Rectal smooth muscle tissue (tissue), 1 donor: ENCODE data around the gene TSC22D4.
"Not testable (repeated sequence)": the region's sequence is repeated elsewhere in the genome, so short reads cannot be mapped to it uniquely, and the experiment has no call there.

Experiments used
- H3K27ac ChIP-seq: one replicate; pipeline ENCODE4 v1.7.0; 2013; ENCODE audit warnings: low read depth, low read length, inconsistent platforms
- H3K27me3 ChIP-seq: one replicate; pipeline ENCODE4 v1.7.0; 2013; ENCODE audit warnings: low read length; ENCODE audit not compliant: control insufficient read depth, insufficient read depth
- H3K36me3 ChIP-seq: one replicate; pipeline ENCODE4 v1.7.0; 2013; ENCODE audit warnings: low read length; ENCODE audit not compliant: control insufficient read depth, insufficient read depth
- H3K4me1 ChIP-seq: one replicate; pipeline ENCODE4 v1.7.0; 2013; ENCODE audit warnings: low read length; ENCODE audit not compliant: control insufficient read depth, insufficient read depth
- H3K4me3 ChIP-seq: one replicate; pipeline ENCODE4 v1.7.0; 2013; ENCODE audit warnings: low read length
- H3K9ac ChIP-seq: one replicate; pipeline ENCODE4 v1.7.0; 2013; ENCODE audit warnings: low read length

TSC22D4 gene

DNA sequence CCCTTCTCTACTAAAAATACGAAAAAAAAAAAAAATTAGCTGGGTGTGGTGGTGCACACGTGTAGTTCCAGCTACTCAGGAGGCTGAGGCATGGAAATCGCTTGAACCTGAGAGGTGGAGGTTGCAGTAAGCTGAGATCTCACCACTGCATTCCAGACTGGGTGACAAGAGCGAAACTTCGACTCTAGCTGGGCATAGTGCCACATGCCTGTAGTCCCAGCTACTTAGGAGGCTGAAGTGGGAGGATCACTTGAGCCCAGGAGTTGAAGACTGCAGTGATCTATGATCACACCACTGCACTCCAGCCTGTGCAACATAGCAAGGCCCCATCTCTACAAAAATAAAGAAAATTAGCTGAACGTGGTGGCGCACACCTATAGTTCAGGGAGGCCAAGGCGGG, 13.7 kb downstream of the TSC22D4 start:
- H3K27ac ChIP-seq, result no peak overlapping the region
- H3K4me3 ChIP-seq, result no peak overlapping the region
- H3K27me3 ChIP-seq, result no peaks in the 10 kb centered on the region
- H3K36me3 ChIP-seq, result peaks cover 4% of the 10 kb centered on the region
- H3K9ac ChIP-seq, result no peak overlapping the region
- H3K4me1 ChIP-seq, result peaks cover 6% of the 10 kb centered on the region

DNA sequence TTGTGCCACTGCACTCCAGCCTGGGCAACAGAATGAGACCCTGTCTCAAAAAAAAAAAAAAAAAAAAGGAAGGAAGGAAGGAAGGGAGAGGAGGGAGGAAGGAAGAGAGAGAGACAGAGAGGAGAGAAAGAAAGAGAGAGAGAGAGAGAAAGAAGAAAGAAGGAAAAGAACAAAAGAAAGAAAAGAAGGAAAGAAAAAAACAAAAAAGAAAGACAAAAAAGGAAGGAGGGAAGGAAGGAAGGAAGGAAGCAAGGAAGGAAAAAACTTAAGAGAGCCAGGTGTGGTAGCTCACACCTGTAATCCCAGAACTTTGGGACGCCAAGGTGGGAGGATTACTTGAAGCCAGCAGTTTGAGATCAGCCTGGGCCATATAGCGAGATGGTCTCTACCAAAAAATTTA, 14.2 kb downstream of the TSC22D4 start:
- no peaks in the 10 kb centered on the region for H3K27me3 ChIP-seq
- peaks cover 4% of the 10 kb centered on the region for H3K36me3 ChIP-seq
- H3K4me1 ChIP-seq, result peaks cover 6% of the 10 kb centered on the region
- no peak overlapping the region for H3K9ac ChIP-seq
- H3K4me3 ChIP-seq, result no peak overlapping the region
- no peak overlapping the region for H3K27ac ChIP-seq

DNA sequence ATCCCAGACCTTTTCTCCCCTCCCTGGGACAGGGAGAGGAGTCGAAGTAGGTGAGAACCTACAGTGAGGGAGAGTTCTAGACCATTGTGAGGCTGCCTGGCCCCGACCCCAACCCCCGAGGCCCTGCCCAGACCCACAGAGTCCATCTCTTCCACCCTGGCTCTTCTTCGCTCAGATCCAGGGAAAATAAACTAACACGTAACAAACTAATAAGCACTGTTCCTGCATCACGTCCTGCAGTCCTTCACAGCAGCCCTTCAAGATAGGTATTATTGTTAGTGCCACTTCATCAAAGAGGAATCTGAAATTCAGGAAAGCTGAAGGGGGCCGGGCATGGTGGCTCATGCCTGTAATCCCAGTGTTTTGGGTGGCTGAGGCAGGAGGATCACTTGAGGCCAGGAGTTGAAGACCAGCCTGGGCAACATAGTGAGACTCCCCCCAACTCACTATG, 14.8 kb downstream of the TSC22D4 start, which contains the start of gene SPACDR:
Gene SPACDR (minus strand): TSS at position 51 of the 451 bp plus-strand sequence. CDS start 235 bp downstream, outside the sequence.
- no peak within 1 kb of the TSS for H3K4me3 ChIP-seq
- H3K27ac ChIP-seq, result no peak within 1 kb of the TSS
- H3K27me3 ChIP-seq, result no peaks in the 10 kb centered on the region
- peaks cover 3% of the 10 kb centered on the region for H3K4me1 ChIP-seq
- H3K36me3 ChIP-seq, result peaks cover 4% of the 10 kb centered on the region
- H3K9ac ChIP-seq, result no peak within 1 kb of the TSS

DNA sequence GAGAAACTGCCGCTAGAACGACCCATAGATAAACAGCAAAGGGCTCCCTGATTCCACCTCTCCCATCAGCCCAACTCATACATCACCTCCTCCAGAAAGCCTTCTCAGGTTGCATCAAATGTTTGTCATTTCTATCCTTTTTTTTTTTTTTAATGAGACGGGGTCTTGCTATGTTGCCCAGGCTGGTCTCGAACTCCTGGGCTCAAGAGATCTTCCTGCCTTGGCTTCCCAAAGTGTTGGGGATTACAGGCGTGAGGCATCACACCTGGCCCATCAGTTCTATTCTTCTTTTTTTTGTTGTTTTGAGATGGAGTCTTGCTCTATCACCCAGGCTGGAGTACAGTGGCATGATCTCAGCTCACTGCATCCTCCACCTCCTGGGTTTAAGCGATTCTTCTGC, 22.0 kb downstream of the TSC22D4 start:
- H3K36me3 ChIP-seq, result no peaks in the 10 kb centered on the region
- no peak overlapping the region for H3K27ac ChIP-seq
- H3K9ac ChIP-seq, result no peak overlapping the region
- no peaks in the 10 kb centered on the region for H3K4me1 ChIP-seq
- no peaks in the 10 kb centered on the region for H3K27me3 ChIP-seq
- H3K4me3 ChIP-seq, result no peak overlapping the region

DNA sequence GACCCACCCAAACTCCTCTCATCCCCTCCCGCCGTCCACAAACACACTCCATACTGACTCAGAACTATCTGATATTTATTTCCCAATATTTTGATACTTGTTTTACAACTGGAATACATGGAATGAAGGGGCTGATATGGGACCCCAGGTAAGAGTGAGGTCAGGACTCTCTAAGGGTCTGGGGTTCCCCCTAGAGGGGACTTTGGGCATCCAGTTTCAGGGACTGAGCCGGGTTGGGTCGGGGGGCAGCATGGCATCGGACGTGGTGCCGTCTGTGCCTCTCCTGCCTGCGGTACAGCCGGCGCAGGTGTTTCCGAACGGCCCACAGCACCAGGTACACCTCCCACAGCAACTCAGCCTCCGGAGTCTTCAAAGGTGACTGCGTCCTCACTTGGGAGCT, 22.5 kb downstream of the TSC22D4 start:
- H3K4me1 ChIP-seq, result no peaks in the 10 kb centered on the region
- H3K36me3 ChIP-seq, result no peaks in the 10 kb centered on the region
- no peak overlapping the region for H3K9ac ChIP-seq
- H3K27ac ChIP-seq, result no peak overlapping the region
- H3K27me3 ChIP-seq, result no peaks in the 10 kb centered on the region
- no peak overlapping the region for H3K4me3 ChIP-seq

DNA sequence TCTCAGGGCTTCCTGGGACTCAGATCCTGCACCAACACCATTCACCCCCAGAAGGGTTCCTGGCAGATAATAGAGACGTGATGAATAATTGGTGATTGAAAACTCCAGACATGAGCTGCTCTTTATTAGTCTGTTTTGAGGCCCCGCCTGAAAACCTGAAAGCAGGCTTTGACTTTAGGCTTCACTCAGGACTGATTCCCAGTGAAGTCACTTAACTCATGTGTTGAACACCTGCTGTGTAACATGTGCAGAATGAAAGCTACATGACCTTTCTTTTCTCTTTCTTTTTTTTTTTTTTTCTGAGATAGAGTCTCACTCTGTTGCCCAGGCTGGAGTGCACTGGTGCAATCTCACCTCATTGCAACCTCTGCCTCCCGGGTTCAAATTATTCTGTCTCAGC, 23.8 kb downstream of the TSC22D4 start:
- Histone ChIP-seq H3K27ac (no peak overlapping the region), H3K36me3 (no peaks in the 10 kb centered on the region), H3K9ac (no peak overlapping the region), H3K4me3 (no peak overlapping the region), H3K27me3 (no peaks in the 10 kb centered on the region), H3K4me1 (no peaks in the 10 kb centered on the region)

DNA sequence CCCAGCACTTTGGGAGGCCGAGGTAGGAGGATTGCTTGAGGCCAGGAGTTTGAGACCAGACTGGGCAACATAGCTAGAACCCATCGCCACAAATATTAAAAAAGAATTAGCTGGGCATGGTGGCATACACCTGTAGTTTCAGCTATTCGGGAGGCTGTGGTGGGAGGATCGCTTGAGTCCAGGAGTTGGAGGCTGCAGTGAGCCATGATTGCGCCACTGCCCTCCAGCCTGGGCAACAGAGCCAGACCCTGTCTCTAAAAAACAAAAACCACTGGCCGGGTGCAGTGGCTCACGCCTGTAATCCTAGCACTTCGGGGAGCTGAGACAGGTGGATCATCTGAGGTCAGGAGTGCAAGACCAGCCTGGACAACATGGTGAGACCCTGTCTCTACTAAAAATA, 25.2 kb downstream of the TSC22D4 start:
- not testable (repeated sequence) for H3K4me3 ChIP-seq, H3K27ac ChIP-seq

DNA sequence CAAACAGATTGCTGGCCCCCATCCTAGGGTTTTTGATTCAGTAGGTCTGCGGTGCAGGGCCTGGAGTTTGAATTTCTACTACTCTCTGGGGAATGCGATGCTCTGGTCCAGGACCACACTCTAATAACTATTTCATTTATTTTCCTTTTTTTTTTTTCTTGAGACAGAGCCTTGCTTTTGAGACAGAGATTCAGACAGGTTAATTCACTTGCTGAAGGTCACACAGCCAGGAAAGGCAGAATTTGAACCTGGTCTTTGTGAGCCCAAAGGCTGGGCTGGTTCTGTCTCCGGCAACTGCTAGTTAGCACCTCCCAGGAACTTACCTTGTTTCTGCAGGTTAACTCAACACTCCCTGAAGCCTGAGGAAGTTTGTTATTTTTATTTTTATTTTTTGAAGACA, 26.5 kb downstream of the TSC22D4 start:
- Histone ChIP-seq H3K4me3 (no peak overlapping the region), H3K27me3 (no peaks in the 10 kb centered on the region), H3K4me1 (no peaks in the 10 kb centered on the region), H3K27ac (no peak overlapping the region), H3K9ac (no peak overlapping the region), H3K36me3 (no peaks in the 10 kb centered on the region)

More for the DNA sequence above, 25.2 kb downstream of the TSC22D4 start:
- not testable (repeated sequence) for H3K27me3 ChIP-seq, H3K9ac ChIP-seq, H3K36me3 ChIP-seq, H3K4me1 ChIP-seq

DNA sequence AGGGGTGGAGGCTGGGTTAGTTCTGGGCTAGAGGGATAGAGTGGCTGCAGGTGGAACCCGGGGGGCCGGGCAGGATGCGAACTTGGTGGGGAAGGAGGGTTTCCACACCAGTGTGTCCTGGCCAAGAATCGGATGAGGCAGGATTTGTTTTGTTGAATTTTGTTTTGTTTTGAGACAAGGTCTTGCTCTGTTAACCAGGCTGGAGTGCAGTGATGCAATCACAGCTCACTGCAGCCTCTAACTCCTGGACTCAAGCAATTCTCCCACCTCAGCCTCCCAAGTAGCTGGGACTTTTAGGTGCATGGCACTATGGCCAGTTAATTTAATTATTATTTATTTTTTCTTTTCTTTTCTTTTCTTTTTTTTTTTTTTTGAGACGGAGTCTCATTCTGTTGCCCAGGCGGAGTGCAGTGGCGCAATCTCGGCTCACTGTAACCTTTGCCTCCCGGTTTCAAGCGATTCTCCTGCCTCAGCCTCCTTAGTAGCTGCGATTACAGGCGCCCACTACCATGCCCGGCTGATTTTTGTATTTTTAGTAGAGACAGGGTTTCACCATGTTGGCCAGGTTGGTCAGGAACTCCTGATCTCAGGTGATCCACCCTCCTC, 29.7 kb downstream of the TSC22D4 start:
- Histone ChIP-seq H3K4me3 (no peak overlapping the region), H3K4me1 (no peaks in the 10 kb centered on the region), H3K27me3 (no peaks in the 10 kb centered on the region), H3K36me3 (no peaks in the 10 kb centered on the region), H3K9ac (no peak overlapping the region), H3K27ac (no peak overlapping the region)

DNA sequence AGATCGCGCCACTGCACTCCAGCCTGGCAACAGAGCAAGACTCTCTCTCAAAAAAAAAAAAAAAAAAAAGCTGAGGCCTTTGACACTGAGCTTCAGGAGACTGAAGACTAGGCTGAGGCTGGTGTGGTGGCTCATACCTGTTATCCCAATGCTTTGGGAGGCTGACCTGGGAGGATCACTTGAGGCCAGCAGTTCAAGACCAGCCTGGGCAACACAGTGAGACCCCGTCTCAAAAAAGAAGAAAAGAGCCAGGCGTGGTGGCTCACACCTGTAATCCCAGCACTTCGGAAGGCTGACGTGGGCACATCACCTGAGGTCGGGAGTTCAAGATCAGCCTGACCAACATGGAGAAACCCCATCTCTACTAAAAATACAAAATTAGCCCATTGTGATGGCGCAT, 31.7 kb downstream of the TSC22D4 start:
- not testable (repeated sequence) for H3K4me3 ChIP-seq, H3K4me1 ChIP-seq, H3K9ac ChIP-seq, H3K36me3 ChIP-seq, H3K27ac ChIP-seq, H3K27me3 ChIP-seq

DNA sequence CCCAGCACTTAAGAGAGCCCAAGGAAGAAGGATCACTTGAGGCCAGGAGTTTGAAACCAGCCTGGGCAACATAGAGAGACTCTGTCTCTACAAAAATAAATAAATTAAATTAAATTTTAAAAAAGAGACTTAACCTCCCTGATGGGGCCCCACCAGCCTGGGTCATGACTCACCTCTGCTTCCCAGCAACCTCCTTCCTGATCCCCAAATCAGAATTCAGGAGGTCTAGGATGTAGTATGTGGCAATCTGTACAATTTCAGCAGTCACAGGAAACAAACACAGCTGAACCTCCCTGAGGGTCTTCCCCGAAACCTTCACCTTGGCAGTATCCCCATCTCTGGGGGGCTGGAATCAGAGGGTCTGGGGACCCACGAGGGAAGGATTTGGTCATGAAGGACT, 33.0 kb downstream of the TSC22D4 start:
- Histone ChIP-seq H3K27me3 (peaks cover 3% of the 10 kb centered on the region), H3K9ac (no peak overlapping the region), H3K36me3 (no peaks in the 10 kb centered on the region), H3K27ac (no peak overlapping the region), H3K4me3 (no peak overlapping the region), H3K4me1 (no peaks in the 10 kb centered on the region)

DNA sequence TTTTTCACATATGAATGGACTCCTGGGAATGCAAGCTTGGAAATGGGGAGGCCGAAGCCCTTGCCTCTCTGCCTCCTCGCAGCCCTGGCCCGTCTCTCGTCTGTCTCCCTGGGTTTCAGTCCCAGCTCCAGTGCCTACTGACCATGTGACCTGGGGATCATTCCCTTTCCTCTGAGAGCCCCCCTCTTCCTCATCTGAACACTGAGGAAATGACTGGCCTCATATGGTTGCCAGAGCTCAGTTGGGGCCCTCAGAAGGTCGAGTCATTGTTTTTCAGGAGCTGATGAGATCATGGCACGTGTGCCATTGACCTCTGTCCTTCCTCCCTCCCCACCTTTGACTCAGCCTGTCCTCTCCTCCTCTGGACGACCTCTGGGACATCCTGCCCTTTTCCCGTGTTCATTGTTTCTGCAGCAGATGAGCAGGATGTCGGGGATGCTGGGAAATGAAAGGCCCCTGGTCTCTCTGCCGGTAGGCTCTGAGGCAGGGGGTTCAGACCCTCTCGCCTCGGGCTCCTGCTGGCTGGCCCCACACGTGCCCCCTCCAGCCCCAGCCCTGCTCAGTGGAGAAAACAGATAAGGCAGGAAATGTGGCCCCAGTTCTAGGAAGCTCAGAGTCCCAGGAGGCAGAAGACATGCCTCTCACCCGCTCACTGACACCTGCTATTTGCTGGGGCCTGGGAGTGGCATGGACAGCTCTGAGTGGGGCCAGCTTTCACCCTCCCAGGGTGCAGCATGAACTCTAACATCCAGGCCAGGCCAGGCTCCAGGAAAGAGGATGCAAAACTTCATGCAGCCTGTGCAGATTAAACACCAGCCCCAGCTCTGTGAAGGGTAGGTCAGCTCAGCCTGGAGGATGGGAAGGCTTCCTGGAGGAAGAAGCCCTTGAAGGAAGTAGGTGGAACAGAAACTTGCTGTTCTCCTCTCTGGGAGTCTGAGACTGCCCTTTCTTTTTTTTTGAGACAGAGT, 34.4 kb downstream of the TSC22D4 start:
- no peaks in the 10 kb centered on the region for H3K4me1 ChIP-seq
- H3K4me3 ChIP-seq, result no peak overlapping the region
- no peak overlapping the region for H3K27ac ChIP-seq
- no peaks in the 10 kb centered on the region for H3K36me3 ChIP-seq
- H3K27me3 ChIP-seq, result peaks cover 3% of the 10 kb centered on the region
- no peak overlapping the region for H3K9ac ChIP-seq
